Hematopoietic multipotent progenitor cell treated with erythropoietin and hydrocortisone succinate and interleukin-3 and kit ligand, for 4 days (in vitro differentiated cells): ENCODE results near the gene ZNF862.

Experiments
- DNase-seq: peaks from one replicate; pipeline ENCODE4 v3.0.0-alpha.2; 2015

ZNF862 gene

DNA sequence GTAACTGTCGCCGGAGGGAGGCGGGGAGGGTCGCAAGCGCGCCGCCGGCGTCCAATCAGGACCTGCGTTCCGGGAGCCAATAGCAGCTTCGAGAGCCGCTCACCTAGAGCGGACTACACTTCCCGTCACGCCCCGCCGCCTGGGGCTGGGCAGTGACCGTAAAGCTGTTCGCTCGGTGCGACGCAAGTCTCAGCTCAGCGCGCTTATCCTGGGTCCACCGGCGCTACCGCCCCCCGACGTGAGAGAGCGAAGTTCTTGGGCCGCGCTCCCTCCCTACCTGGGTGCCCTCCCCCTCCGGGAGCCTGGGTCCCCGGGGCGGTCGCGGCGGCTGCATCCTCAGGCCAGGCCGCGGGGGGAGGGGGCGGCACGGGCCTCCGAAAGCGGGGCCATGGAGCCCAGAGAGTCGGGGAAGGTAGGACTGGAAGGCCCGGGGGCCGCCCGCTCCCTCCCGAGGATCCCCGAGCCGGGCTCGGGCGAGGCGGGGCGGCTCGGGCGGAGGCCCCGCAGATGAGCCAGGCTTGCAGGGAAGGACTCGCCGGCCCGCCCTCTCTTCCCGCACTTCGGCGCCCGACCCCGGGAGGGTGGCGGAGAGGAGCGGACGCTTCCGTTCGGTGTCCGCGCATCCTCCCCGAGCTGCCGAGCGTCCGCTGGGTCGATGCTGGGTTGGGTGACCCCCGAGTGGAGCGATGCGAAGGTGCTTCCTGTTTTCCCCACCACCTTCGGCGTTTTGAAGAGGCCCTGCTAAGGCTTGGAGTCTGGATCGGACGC lies at the start of gene ZNF862:
ZNF862 (plus strand) TSS at position 152 of the 768 bp plus-strand sequence; CDS start at position 389, 237 bp downstream.
- peak; percentile 99 for DNase-seq

DNA sequence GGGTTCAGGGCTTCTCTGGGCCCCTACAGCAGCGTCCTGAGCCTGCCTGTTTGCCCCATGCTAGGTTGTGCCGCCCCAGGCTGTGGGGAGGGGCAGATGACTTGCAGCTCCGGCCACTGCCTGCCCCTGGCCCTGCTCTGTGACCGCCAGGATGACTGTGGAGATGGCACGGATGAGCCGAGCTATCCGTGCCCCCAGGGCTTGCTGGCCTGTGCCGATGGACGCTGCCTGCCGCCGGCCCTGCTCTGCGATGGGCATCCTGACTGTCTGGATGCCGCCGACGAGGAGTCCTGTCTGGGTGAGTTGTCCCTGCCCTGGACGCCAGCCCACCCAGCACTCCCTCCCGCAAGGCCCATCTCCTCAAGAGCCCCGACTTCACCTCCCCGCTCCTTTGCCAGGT lies 49.1 kb upstream of the ZNF862 start:
- DNase-seq: no peak

DNA sequence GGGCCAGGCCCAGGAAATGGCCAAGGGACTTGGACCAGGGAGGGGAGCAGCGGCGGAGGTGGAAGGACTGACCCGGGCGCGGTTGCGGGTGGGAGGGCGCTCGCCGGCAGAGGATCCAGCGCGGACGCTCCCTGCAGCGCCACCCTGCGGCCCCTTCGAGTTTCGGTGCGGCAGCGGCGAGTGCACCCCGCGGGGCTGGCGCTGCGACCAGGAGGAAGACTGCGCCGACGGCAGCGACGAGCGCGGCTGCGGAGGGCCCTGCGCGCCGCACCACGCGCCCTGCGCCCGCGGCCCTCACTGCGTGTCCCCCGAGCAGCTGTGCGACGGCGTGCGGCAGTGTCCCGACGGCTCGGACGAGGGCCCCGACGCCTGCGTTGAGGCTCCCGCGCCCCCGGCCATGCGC lies 48.0 kb upstream of the ZNF862 start:
- peak; percentile 75 for DNase-seq

DNA sequence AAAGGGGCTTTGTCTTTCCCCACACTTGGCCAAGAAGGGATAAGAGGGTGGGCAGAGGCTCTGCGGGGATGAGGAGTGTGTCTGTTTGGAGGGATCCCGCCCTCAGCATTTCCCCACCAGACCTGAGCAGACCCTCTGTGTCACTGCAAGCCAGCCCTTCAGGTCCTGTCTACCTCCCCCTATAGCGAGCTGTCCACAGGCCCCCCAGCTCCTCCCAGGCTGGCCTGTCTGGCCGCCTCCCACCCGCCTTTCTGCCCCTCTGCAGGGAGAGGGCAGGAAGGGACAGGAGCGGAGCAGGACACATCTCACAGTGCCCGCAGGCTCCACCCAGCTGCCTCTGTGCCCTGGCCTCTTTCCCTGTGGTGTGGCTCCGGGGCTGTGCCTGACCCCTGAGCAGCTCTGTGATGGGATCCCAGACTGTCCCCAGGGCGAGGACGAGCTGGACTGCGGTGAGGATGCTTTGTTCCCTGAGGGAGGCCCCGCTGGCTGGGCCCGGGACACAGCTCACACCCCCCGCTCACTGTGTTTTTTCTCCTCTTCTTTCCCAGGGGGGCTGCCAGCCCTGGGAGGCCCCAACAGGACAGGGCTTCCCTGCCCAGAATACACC lies 47.3 kb upstream of the ZNF862 start:
- DNase-seq: no peak

DNA sequence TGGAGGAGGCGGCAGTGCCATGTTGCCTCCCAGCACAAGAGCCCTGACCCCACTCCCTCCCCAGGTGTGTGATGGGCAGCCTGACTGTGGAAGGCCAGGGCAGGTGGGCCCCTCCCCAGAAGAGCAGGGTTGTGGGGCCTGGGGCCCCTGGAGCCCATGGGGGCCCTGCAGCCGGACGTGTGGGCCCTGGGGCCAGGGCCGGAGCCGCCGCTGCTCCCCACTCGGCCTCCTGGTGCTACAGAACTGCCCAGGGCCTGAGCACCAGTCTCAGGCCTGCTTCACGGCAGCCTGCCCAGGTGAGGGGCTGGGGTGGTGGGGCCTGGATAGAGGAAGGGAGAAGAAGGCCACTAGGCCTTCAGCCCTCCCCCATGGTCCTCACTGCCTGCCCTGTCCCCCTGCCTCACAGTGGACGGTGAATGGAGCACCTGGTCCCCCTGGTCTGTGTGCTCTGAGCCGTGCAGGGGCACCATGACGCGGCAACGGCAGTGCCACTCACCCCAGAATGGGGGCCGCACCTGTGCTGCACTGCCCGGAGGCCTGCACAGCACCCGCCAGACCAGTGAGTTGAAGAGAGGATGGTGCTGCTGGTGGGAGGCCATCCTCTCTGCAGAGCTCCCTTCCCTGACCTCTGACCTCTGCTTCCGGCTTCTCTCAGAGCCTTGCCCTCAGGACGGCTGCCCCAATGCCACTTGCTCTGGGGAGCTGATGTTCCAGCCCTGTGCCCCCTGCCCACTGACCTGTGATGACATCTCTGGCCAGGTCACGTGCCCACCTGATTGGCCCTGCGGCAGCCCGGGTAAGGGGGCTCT lies 46.6 kb upstream of the ZNF862 start:
- DNase-seq: no peak

DNA sequence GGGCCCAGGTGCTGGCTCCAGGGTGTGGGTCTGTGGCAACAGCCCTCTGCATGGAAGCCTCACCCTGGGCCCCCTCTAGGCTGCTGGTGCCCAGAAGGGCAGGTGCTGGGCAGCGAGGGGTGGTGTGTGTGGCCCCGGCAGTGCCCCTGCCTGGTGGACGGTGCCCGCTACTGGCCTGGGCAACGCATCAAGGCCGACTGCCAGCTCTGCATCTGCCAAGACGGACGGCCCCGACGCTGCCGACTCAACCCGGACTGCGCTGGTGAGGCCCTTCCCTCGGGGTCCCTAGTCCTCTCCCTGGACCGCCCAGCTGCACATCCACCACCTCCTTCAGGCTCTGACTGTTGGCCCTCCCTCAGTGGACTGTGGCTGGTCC lies 46.0 kb upstream of the ZNF862 start:
- no peak for DNase-seq

DNA sequence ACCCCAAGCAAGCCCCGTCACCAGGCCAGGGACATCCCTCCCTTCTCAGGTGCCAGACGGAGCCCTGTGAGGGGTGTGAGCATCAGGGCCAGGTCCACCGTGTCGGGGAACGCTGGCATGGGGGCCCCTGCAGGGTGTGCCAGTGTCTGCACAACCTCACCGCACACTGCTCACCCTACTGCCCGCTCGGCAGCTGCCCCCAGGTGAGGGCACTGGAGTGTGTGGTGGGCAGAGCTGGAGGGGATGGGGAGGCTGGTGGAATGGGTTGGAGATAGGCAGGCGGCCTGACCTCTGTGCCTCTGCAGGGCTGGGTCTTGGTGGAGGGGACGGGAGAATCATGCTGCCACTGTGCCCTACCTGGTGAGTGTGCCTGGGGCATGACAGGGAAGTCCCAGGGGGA lies 44.9 kb upstream of the ZNF862 start:
- no peak for DNase-seq

DNA sequence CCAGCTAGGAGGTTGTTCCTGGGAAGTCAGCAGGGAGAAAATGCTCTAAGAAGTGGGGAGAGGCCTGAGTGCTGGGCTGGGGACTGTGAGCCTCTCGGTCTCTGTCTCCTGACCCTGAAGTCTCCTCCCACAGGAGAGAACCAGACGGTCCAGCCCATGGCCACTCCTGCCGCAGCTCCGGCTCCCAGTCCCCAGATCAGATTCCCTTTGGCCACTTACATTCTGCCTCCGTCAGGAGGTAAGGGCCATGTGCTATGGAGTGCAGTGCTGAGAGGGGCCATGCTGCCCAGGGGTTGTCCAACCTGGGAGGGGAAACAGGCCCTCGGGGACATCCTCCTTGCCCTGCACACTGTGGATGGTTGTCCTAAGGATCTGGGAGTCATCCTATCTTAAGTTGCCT lies 43.5 kb upstream of the ZNF862 start:
- no peak for DNase-seq

DNA sequence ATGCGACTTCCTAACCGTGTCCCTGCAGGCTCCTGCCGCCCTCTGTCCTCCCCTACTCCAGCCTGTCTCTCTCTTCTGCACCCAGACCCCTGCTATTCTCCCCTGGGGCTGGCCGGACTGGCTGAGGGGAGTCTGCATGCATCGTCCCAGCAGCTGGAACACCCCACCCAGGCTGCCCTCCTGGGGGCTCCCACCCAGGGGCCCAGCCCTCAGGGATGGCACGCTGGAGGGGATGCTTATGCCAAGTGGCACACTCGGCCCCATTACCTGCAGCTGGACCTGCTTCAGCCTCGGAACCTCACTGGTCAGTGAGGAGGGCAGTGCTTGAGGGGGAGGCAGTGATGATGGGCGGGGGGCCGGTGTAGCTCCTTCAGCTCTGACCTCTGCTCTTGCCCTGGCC lies 43.0 kb upstream of the ZNF862 start:
- no peak for DNase-seq

DNA sequence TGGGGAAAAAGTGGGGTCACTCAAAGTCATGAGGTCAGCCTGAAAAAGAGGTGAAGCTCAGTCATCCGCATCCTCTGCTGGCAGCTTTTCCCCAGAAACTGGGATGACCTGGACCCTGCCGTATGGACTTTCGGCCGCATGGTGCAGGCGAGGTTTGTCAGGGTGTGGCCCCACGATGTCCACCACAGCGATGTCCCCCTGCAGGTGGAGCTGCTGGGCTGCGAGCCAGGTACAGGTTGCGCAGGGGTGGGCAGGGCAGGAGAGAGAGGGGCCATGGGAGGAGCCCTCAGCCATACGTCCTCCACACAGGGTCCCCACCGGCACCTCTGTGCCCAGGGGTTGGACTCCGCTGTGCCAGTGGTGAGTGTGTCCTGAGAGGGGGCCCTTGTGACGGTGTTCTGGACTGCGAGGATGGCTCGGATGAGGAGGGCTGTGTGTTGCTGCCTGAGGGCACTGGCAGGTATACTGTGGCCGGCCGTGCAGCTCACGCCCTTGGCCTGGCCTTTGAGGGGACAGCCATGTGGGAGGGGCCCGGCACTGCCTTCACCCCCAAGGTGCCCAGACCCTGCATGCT lies 41.8 kb upstream of the ZNF862 start:
- no peak for DNase-seq

DNA sequence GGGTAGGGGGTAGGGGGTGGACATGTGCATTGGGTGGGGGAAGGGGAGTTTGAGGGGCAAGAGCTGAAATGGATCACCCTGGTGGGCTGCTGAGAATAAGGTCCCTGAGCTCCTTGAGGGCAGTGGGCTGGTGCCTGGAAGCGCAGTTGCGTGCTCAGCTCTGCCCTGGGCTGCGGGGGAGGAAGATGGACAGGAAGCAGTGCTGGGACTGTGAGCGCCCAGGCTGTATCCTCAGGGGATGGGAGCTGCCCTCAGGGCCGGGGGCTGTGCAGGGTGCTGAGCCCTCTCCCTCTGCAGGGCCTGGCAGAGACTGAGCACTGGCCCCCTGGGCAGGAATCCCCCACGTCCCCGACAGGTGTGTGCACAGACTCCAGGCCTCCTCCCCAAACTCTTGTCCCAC lies 40.4 kb upstream of the ZNF862 start:
- no peak for DNase-seq

DNA sequence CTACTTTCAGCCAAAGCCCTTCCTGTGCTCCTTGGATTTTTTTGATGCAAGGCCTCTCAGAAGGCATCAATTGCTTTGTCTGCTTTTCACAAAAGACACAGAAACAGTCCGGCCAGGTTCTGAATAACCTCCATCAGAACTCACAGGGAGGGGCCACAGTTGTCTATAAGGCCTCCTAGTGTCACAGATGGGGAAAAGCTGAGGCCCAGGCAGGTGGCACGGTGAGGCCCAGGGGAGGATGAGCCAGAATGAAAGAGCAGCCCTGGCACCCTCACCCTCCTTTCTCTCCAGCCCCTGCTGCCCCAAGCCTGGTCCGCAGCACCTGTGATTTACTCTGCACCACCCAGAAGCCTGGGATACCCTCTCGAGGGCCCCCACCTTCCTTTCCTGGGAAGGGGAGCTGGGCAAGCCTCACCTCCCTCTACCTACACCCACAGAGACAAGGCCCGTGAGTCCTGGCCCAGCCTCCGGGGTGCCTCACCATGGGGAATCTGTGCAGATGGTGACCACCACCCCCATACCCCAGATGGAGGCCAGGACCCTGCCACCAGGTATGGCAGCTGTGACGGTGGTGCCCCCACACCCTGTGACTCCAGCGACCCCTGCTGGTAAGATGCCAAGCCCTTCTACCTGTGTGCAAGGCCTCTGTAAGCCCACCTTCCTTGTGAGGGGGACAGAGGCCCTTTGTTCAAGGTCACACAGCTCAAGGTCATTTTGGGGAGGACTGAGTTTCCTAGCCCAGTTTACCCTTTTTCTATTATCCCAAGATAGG lies 38.6 kb upstream of the ZNF862 start:
- DNase-seq: peak; percentile 45

DNA sequence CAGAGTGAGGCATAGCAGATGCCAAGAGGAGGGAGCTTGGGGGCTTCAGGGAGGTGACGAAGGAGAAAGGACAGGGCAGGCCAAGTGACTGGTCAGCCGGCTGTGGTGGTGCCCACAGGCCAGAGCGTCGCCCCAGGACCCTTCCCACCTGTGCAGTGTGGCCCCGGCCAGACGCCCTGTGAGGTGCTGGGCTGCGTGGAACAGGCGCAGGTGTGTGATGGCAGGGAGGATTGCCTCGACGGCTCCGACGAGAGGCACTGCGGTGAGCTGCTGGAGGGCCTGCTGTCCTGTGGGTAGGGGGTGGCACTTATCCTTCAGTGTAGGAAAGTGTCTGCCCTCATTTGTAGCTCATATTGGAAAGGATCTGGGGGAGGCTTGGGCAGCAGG lies 38.0 kb upstream of the ZNF862 start:
- no peak for DNase-seq

DNA sequence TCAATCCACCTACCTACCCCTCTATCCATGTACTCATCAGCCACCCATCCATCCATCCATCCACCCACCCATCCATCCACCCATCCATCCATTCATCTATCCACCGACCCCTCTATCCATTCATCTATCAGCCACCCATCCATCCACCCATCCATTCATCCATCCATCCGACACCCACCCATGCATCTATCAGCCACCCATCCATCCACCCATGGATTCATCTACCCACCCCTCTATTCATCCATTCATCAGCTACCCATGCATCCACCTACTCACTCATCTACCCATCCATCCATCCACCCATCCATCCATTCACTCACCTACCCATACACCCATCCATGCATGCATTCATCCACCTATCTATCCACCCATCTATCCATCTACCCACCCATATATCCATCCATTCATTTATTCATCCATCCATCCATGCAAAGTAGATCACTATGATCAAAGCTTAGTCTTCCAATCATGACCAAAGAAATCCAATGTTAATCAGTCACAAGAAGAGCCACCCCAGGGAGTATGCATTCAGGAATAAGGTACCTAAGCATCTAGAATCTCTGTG lies 37.1 kb upstream of the ZNF862 start:
- no peak for DNase-seq

DNA sequence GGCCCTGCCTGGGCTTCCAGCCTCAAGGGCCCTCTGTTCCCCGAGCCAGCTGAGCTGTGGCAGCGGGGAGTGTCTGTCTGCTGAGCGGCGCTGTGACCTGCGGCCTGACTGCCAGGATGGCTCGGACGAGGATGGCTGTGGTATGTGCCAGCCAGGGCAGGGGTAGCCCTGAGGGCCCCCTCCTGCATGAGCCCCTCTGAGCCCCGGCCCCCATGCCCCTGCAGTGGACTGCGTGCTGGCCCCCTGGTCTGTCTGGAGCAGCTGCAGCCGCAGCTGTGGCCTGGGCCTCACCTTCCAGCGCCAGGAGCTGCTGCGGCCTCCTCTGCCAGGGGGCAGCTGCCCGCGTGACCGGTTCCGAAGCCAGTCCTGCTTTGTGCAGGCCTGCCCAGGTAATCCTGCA lies 36.4 kb upstream of the ZNF862 start:
- no peak for DNase-seq

DNA sequence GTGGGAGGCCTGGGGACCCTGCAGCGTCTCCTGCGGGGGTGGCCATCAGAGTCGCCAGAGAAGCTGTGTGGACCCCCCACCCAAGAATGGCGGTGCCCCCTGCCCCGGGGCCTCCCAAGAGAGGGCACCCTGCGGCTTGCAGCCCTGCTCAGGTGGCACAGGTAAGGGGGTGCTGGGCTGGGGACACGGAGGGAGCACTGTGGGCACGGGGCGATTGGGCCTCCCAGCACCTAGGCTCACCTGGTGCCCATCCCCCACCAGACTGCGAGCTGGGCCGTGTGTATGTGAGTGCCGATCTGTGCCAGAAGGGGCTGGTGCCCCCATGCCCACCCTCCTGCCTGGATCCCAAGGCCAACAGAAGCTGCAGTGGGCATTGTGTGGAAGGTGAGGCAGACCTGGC lies 35.2 kb upstream of the ZNF862 start:
- no peak for DNase-seq

DNA sequence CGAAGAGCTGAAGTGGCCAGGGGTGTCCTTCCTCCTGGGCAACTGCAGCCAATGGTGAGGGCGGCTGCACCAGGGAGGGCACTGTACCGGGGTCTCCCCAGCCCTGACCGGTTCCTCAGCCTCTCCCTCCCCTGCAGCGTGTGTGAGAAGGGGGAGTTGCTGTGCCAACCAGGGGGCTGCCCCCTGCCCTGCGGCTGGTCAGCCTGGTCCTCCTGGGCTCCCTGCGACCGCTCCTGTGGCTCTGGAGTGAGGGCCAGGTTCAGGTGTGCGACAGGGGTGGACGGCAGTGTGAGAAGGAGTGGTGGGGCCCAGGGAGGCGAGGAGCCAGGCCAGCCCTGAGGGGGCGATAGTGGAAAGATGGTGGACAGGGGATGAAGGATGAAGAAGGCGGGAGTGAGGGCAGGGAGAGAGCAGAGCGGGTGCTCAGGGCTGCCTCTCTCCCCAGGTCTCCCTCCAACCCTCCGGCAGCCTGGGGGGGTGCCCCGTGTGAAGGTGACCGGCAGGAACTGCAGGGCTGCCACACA lies 34.6 kb upstream of the ZNF862 start:
- no peak for DNase-seq

DNA sequence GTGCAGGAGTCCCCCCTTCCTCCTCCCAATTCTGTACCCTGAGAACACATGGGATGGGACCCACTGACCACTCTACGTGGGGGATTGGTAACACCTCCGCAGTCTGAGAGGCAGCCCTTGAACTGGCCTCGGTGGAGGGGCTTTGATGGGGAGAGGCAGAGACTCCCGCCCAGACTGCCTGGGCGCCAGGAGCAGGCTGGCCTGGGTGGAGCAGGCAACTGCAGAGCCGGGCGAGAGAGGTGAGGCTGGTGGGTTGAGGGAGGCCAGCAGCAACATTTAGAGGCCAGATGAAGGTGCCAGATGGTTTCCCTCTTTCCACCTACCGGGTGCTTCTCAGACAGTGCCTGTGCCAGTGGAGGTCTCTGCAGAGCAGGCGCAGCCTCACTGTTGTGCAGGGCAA lies 34.1 kb upstream of the ZNF862 start:
- no peak for DNase-seq

DNA sequence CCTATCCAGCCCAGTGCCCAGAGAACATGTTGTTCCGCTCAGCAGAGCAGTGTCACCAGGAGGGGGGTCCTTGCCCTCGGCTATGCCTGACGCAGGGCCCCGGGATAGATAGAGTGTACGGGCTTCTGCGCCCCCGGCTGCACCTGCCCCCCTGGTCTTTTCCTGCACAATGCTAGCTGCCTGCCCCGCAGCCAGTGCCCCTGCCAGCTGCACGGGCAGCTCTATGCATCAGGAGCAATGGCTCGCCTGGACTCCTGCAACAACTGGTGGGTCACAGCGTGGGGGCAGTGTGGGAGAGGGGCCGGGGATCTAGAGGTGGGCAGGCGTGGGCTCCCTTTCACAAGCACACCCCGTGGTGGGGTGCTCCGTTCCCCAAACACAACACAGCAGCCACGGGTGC lies 31.4 kb upstream of the ZNF862 start:
- DNase-seq: no peak

DNA sequence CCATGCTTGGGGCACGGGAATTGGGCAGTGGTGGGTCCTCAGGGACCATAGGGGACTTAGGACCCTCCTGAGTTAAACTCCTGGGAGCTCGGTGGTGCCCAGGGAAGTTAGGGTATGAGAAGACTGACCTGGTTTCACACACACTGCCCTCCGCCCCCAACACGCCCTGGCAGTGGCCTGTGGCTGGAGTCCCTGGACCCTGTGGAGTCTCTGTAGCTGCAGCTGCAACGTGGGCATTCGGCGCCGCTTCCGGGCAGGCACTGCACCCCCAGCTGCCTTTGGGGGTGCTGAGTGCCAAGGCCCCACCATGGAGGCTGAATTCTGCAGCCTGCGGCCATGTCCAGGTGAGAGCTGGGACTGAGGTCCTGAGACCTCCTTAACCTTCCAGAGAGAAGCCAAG lies 29.9 kb upstream of the ZNF862 start:
- no peak for DNase-seq

DNA sequence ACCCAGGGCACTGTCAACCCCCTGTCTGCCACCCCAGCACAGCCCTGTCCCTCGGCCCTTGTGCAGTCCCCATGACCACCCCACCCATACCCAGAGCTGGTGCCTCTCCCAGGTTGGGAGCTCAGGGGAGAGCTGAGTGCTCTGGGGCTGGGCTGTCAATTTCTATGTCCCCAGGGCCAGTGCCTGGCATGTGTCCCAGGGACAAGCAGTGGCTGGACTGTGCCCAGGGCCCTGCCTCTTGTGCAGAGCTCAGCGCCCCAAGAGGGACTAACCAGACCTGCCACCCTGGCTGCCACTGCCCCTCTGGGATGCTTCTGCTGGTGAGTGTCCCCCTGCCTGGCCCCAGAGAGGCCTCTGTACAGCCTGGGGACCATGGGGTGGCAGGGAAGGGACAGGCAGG lies 29.0 kb upstream of the ZNF862 start:
- DNase-seq: no peak

DNA sequence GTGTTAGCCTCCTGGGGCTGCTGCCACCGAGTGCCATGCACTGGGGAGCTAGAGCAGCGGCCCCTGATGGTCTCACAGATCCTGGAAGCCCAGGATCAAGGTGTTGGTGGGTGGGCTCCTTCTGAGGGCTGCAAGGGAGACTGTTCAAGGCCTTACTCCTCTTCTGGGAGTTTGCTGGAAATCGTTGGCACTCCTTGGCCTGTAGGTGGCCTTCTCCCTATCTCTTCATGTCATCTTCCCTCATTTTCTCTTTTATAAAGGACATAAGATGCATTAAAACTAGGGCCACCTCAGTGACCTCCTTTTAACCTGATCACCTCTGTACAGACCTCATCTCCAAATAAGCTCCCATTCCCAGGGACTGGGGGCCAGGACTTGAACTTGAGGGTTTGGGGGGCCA lies 27.0 kb upstream of the ZNF862 start:
- DNase-seq: peak; percentile 15
